HepG2 (cell line): ENCODE results near the gene KLHL30. TPM values are rescaled to one million over a fixed set of nuclear protein-coding genes. Genes with fewer than 3 reads are reported as not detected.

ENCODE experiments used
- ARID3A ChIP-seq: IDR thresholded peaks from 2 replicates; pipeline ENCODE4 v1.6.1; 2012; ENCODE audit warnings: low read depth, low read length, improper control_type of control experiment
- BCLAF1 ChIP-seq: fragments of 450-650 bp; IDR thresholded peaks from 2 replicates; pipeline ENCODE4 v1.6.1; 2017; ENCODE audit warnings: mild to moderate bottlenecking
- BRCA1 ChIP-seq: sonication (generic); formaldehyde crosslinking; IDR thresholded peaks from 2 replicates; pipeline ENCODE4 v1.4.0; 2020; ENCODE audit warnings: missing genetic modification reagents
- GLMP ChIP-seq: sonication (generic); formaldehyde crosslinking; IDR thresholded peaks from 2 replicates; pipeline ENCODE4 v1.9.0; 2021; ENCODE audit warnings: missing genetic modification reagents, mild to moderate bottlenecking, borderline replicate concordance
- HNRNPLL ChIP-seq: fragments of 200-400 bp; formaldehyde crosslinking; IDR thresholded peaks from 2 replicates; pipeline ENCODE4 v1.6.1; 2017; ENCODE audit warnings: mild to moderate bottlenecking, low read depth, low read length; ENCODE audit not compliant: poor library complexity, severe bottlenecking
- KDM6A ChIP-seq: IDR thresholded peaks from 2 replicates; pipeline ENCODE4 v1.6.1; 2016; ENCODE audit warnings: low read depth
- KLF13 ChIP-seq: sonication (generic); formaldehyde crosslinking; IDR thresholded peaks from 2 replicates; pipeline ENCODE4 v1.4.0; 2020; ENCODE audit warnings: mild to moderate bottlenecking, missing genetic modification reagents
- MAFK ChIP-seq, 2 experiments: IDR thresholded peaks in 1 of 2; conservative IDR thresholded peaks in 1 of 2; 2 replicates each; pipeline ENCODE4 v1.6.1; 2011; ENCODE audit warnings: improper control_type of control experiment in 2 of 2, low read length in 2 of 2
- MTF1 ChIP-seq: sonication (generic); formaldehyde crosslinking; IDR thresholded peaks from 2 replicates; pipeline ENCODE4 v1.5.0; 2020; ENCODE audit warnings: missing genetic modification reagents
- MXD4 ChIP-seq: IDR thresholded peaks from 2 replicates; pipeline ENCODE4 v1.6.1; 2016; ENCODE audit warnings: mild to moderate bottlenecking, missing biosample characterization, missing genetic modification reagents
- PHF8 ChIP-seq: sonication (generic); formaldehyde crosslinking; IDR thresholded peaks from 2 replicates; pipeline ENCODE4 v1.5.0; 2020; ENCODE audit warnings: missing genetic modification reagents
- SNAPC2 ChIP-seq: sonication (generic); formaldehyde crosslinking; IDR thresholded peaks from 2 replicates; pipeline ENCODE4 v1.8.1; 2022; ENCODE audit warnings: mild to moderate bottlenecking, missing genetic modification reagents
- SOX5 ChIP-seq: IDR thresholded peaks from 2 replicates; pipeline ENCODE4 v1.6.1; 2016; ENCODE audit warnings: borderline replicate concordance
- TOE1 ChIP-seq: sonication (generic); formaldehyde crosslinking; IDR thresholded peaks from 2 replicates; pipeline ENCODE4 v1.4.0; 2020; ENCODE audit warnings: mild to moderate bottlenecking, missing genetic modification reagents
- ZMYM3 ChIP-seq: sonication (generic); formaldehyde crosslinking; IDR thresholded peaks from 2 replicates; pipeline ENCODE4 v1.5.1; 2020; ENCODE audit warnings: mild to moderate bottlenecking, missing genetic modification reagents
- ZNF230 ChIP-seq: sonication (generic); formaldehyde crosslinking; IDR thresholded peaks from 2 replicates; pipeline ENCODE4 v1.4.0; 2020; ENCODE audit warnings: mild to moderate bottlenecking, missing genetic modification reagents
- ZNF292 ChIP-seq: sonication (generic); formaldehyde crosslinking; IDR thresholded peaks from 2 replicates; pipeline ENCODE4 v1.8.1; 2022; ENCODE audit warnings: mild to moderate bottlenecking, low read depth, missing genetic modification reagents, borderline replicate concordance
- ZNF33B ChIP-seq: sonication (generic); formaldehyde crosslinking; IDR thresholded peaks from 2 replicates; pipeline ENCODE4 v1.5.1; 2020; ENCODE audit warnings: mild to moderate bottlenecking, missing genetic modification reagents
- ZNF512B ChIP-seq: sonication (generic); formaldehyde crosslinking; IDR thresholded peaks from 2 replicates; pipeline ENCODE4 v1.5.1; 2020; ENCODE audit warnings: missing genetic modification reagents, mild to moderate bottlenecking, borderline replicate concordance
- ZNF816 ChIP-seq: sonication (generic); formaldehyde crosslinking; IDR thresholded peaks from 2 replicates; pipeline ENCODE4 v1.8.0; 2022; ENCODE audit warnings: missing genetic modification reagents, mild to moderate bottlenecking, borderline replicate concordance
- ZNF83 ChIP-seq: sonication (generic); formaldehyde crosslinking; IDR thresholded peaks from 2 replicates; pipeline ENCODE4 v1.4.0; 2020; ENCODE audit warnings: missing genetic modification reagents, mild to moderate bottlenecking, borderline replicate concordance
- polyA plus RNA-seq, 8 experiments: library from polyadenylated mRNA; depleted of rRNA in 3 of 8; stranded (reverse) in 7 of 8; unstranded in 1 of 8; fragments of >200 nt; fragmentation: Illumina TruSeq in 4 of 8; extraction: Trizol in 4 of 8; gene quantifications; 2 replicates each; pipeline versions ENCODE4 v1.2.1 to v1.2.3, GENCODE V29; 2011 to 2016; ENCODE audit warnings: low read depth in 4 of 8, missing spikeins in 1 of 8, mixed read lengths in 1 of 8; ENCODE audit not compliant: insufficient read depth in 1 of 8
- total RNA-seq, 5 experiments: library from RNA; depleted of rRNA; stranded (reverse); fragments of >200 nt; fragmentation: Illumina TruSeq; extraction: Trizol; gene quantifications; 2 replicates each; pipeline ENCODE4 v1.2.3, GENCODE V29; 2016; ENCODE audit warnings: low read depth in 1 of 5

KLHL30 gene
- total and polyA plus RNA-seq, 2 of the 13 experiments (the other 11 are each of a cell fraction or from before 2014, with no cell fraction given): 0.05 TPM; not detected in 1

- TF ChIP-seq HNRNPLL (no peak), TOE1 (CRISPR knock-in tag) (no peak), SOX5 (CRISPR knock-in tag) (no peak), ZNF292 (peak; percentile 67; the same call in 1 of the 2 replicates), ZNF512B (CRISPR knock-in tag) (0 out of 2 replicates have a peak, but pooled peaks have one; percentile 22), ZMYM3 (0 out of 2 replicates have a peak, but pooled peaks have one; percentile 16), MXD4 (CRISPR knock-in tag) (peak; percentile 34; the same call in 1 of the 2 replicates), SNAPC2 (no peak), ZNF816 (CRISPR knock-in tag) (no peak), BRCA1 (CRISPR knock-in tag) (no peak), KDM6A (CRISPR knock-in tag) (no peak), GLMP (CRISPR knock-in tag) (no peak), ZNF230 (CRISPR knock-in tag) (no peak), KLF13 (CRISPR knock-in tag) (no peak), ZNF83 (CRISPR knock-in tag) (no peak), ARID3A (no peak), MAFK (conservative IDR thresholded peaks at IDR 0.05 in 1 of 2, IDR thresholded peaks at IDR 0.05 in 1 of 2; ENCODE audit: low read length in 2 of 2) (no peak), ZNF33B (CRISPR knock-in tag) (no peak), BCLAF1 (no peak), PHF8 (CRISPR knock-in tag) (no peak), MTF1 (no peak)
Measured at GRCh38 chr2:238127165-238128060, 11.1 kb upstream of the KLHL30 start (continued).
